ENCODE data around the gene AMER3.

Gene AMER3

DNA sequence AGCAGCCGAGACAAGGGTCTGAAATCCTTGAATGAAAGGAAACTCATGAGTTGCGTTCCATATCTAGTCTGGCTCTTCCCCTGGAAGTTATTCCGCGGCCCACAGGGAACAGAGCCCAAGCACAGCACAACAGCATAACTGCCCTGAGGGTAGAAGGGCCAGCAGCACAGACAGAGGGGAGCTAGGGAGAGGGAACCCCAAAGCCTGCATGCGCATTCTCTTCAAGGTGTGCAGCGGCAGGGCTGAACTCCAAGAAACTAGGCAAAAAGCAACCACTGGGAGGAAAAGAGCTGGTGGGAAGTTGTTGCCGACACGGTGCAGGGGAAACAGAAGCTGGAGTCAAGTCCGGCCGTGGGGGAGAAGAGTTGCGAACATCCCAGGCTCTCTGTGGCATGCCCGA is 14.7 kb upstream of the AMER3 start:
- Histone ChIP-seq H3K9me3 (ENCODE audit: insufficient read depth, low read depth, low read length) (no peaks in the 10 kb centered on the region), H4K20me1 (ENCODE audit: insufficient read depth, low read length, poor library complexity, severe bottlenecking) (no peaks in the 10 kb centered on the region), H3K79me2 (ENCODE audit: insufficient read depth, low read length) (no peaks in the 10 kb centered on the region), H3K9me2 (replicated peaks; ENCODE audit: low read depth, low read length) (no peaks in the 10 kb centered on the region), H3K36me3 (ENCODE audit: insufficient read depth, low read length) (no peaks in the 10 kb centered on the region), H3K4me3 (ENCODE audit: low read length, poor library complexity, severe bottlenecking) (no peak overlapping the region), H2AFZ (ENCODE audit: low read length) (no peak overlapping the region), H3K4me1 (ENCODE audit: insufficient read depth, low read length, poor library complexity, severe bottlenecking) (no peaks in the 10 kb centered on the region), H3F3A (ENCODE audit: low read depth) (no peaks in the 10 kb centered on the region), H3K4me2 (ENCODE audit: low read depth, low read length, poor library complexity, severe bottlenecking) (no peak overlapping the region), H3K27me3 (ENCODE audit: insufficient read depth, low read length, poor library complexity, severe bottlenecking) (no peaks in the 10 kb centered on the region), H3K9ac (ENCODE audit: low read depth, low read length, poor library complexity, severe bottlenecking) (no peak overlapping the region)
- TF ChIP-seq, protein P1, sequence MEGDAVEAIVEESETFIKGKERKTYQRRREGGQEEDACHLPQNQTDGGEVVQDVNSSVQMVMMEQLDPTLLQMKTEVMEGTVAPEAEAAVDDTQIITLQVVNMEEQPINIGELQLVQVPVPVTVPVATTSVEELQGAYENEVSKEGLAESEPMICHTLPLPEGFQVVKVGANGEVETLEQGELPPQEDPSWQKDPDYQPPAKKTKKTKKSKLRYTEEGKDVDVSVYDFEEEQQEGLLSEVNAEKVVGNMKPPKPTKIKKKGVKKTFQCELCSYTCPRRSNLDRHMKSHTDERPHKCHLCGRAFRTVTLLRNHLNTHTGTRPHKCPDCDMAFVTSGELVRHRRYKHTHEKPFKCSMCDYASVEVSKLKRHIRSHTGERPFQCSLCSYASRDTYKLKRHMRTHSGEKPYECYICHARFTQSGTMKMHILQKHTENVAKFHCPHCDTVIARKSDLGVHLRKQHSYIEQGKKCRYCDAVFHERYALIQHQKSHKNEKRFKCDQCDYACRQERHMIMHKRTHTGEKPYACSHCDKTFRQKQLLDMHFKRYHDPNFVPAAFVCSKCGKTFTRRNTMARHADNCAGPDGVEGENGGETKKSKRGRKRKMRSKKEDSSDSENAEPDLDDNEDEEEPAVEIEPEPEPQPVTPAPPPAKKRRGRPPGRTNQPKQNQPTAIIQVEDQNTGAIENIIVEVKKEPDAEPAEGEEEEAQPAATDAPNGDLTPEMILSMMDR (conservative IDR thresholded peaks at IDR 0.05; ENCODE audit: low read length): no peak
- no peak for TF ChIP-seq EZH2phosphoT487 (IDR thresholded peaks at IDR 0.05; ENCODE audit: borderline replicate concordance)

DNA sequence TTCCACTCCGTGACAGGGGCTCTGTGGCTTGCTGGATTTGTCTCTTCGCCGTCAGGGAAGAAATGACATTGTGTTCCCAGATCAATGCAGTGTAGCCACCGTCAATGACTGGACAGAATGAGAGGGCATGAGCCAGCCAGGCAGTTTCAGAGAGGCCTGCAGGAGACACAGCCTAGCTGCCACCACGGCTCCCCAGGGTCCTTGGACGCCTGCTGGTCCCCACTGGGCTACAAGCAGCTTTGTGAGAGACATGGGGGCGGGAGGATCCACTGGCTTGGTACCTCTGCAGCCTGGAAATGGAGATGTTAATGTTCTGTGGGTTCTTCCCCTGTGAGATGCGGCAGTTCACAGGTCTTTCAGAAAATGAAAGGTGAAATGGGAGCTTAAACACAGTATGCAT is 12.1 kb upstream of the AMER3 start:
- TF ChIP-seq EZH2phosphoT487 (IDR thresholded peaks at IDR 0.05; ENCODE audit: borderline replicate concordance): no peak
- TF ChIP-seq, protein P1 (conservative IDR thresholded peaks at IDR 0.05; ENCODE audit: low read length): no peak
- Histone ChIP-seq H3K27me3 (ENCODE audit: insufficient read depth, low read length, poor library complexity, severe bottlenecking) (no peaks in the 10 kb centered on the region), H4K20me1 (ENCODE audit: insufficient read depth, low read length, poor library complexity, severe bottlenecking) (no peaks in the 10 kb centered on the region), H3K4me3 (ENCODE audit: low read length, poor library complexity, severe bottlenecking) (no peak overlapping the region), H3K9me2 (replicated peaks; ENCODE audit: low read depth, low read length) (no peaks in the 10 kb centered on the region), H3F3A (ENCODE audit: low read depth) (no peaks in the 10 kb centered on the region), H2AFZ (ENCODE audit: low read length) (no peak overlapping the region), H3K4me2 (ENCODE audit: low read depth, low read length, poor library complexity, severe bottlenecking) (no peak overlapping the region), H3K79me2 (ENCODE audit: insufficient read depth, low read length) (no peaks in the 10 kb centered on the region), H3K9me3 (ENCODE audit: insufficient read depth, low read depth, low read length) (no peaks in the 10 kb centered on the region), H3K4me1 (ENCODE audit: insufficient read depth, low read length, poor library complexity, severe bottlenecking) (no peaks in the 10 kb centered on the region), H3K36me3 (ENCODE audit: insufficient read depth, low read length) (no peaks in the 10 kb centered on the region), H3K9ac (ENCODE audit: low read depth, low read length, poor library complexity, severe bottlenecking) (no peak overlapping the region)

DNA sequence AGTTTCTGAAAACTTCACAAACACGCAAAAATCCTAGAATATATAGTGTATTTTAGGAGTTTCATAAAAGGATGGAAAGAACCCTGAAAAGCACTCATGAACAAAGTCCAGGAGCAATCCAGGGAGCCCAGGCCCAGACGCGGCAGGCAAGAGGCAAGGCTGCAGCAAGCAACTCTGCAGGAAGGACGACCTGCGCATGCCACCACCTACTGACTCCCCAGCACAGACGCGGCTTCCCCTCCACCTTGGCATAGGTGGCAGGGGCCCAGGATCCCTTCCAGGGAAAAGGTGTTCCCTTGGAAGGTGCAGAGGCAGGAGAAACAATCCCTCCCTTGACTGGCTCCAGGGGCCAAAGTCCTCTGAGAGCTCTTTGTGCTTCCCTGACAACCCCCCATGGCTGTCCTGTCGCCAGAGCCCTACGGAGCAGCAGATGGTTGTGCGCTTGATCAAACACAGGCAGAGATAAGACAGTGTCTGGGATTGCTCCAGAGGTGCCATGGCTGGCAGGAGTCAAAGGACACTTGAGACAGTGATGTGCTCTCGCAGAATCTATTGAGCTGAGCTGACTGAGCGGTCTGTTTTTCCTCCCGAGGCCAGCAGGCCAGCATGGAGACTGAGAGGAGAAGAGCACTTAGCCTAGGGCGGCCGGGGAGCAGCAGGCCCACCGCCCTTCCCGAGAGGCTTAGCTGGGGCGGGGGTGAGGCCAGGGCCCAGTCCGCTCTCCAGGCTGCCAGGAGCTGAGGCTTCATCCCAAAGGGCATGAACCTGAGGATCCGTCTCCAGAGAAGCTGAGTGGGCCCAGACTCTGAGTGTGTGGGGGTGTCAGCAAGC is 10.8 kb upstream of the AMER3 start:
- no peaks in the 10 kb centered on the region for H3K36me3 ChIP-seq (ENCODE audit: insufficient read depth, low read length)
- H3K27me3 ChIP-seq (ENCODE audit: insufficient read depth, low read length, poor library complexity, severe bottlenecking): no peaks in the 10 kb centered on the region
- H2AFZ ChIP-seq (ENCODE audit: low read length): no peak overlapping the region
- no peaks in the 10 kb centered on the region for H3F3A ChIP-seq (ENCODE audit: low read depth)
- no peak overlapping the region for H3K9ac ChIP-seq (ENCODE audit: low read depth, low read length, poor library complexity, severe bottlenecking)
- H3K4me1 ChIP-seq (ENCODE audit: insufficient read depth, low read length, poor library complexity, severe bottlenecking): no peaks in the 10 kb centered on the region
- no peaks in the 10 kb centered on the region for H3K9me3 ChIP-seq (ENCODE audit: insufficient read depth, low read depth, low read length)
- H3K4me3 ChIP-seq (ENCODE audit: low read length, poor library complexity, severe bottlenecking): no peak overlapping the region
- no peaks in the 10 kb centered on the region for H3K9me2 ChIP-seq (replicated peaks; ENCODE audit: low read depth, low read length)
- TF ChIP-seq, protein P1 (conservative IDR thresholded peaks at IDR 0.05; ENCODE audit: low read length): no peak
- no peak for TF ChIP-seq EZH2phosphoT487 (IDR thresholded peaks at IDR 0.05; ENCODE audit: borderline replicate concordance)
- no peaks in the 10 kb centered on the region for H3K79me2 ChIP-seq (ENCODE audit: insufficient read depth, low read length)
- H4K20me1 ChIP-seq (ENCODE audit: insufficient read depth, low read length, poor library complexity, severe bottlenecking): no peaks in the 10 kb centered on the region
- no peak overlapping the region for H3K4me2 ChIP-seq (ENCODE audit: low read depth, low read length, poor library complexity, severe bottlenecking)

Measured in Loucy (cell line).